Suprapubic skin (tissue), 4 donors: ENCODE results near the gene HIGD1A.

ENCODE experiments used
- CTCF ChIP-seq, 2 donors: fragments of 200-600 bp in 1 of 2; fragments of 450-650 bp in 1 of 2; sonication (generic) in 1 of 2; IDR thresholded peaks; one replicate each; pipeline ENCODE4 v1.5.1; 2016 to 2019; ENCODE audit warnings: antibody characterized with exemption in 2 of 2, mild to moderate bottlenecking in 1 of 2, moderate library complexity in 1 of 2
- POLR2A ChIP-seq, 2 donors: fragments of 450-650 bp; IDR thresholded peaks; one replicate each; pipeline ENCODE4 v1.6.1; 2017; ENCODE audit warnings: antibody characterized with exemption in 2 of 2, mild to moderate bottlenecking in 2 of 2, moderate library complexity in 2 of 2
- POLR2AphosphoS5 ChIP-seq, 3 donors: sonication (generic); formaldehyde crosslinking; IDR thresholded peaks; one replicate each; pipeline ENCODE4 v1.6.1; 2017; ENCODE audit warnings: antibody characterized with exemption in 3 of 3

DNA sequence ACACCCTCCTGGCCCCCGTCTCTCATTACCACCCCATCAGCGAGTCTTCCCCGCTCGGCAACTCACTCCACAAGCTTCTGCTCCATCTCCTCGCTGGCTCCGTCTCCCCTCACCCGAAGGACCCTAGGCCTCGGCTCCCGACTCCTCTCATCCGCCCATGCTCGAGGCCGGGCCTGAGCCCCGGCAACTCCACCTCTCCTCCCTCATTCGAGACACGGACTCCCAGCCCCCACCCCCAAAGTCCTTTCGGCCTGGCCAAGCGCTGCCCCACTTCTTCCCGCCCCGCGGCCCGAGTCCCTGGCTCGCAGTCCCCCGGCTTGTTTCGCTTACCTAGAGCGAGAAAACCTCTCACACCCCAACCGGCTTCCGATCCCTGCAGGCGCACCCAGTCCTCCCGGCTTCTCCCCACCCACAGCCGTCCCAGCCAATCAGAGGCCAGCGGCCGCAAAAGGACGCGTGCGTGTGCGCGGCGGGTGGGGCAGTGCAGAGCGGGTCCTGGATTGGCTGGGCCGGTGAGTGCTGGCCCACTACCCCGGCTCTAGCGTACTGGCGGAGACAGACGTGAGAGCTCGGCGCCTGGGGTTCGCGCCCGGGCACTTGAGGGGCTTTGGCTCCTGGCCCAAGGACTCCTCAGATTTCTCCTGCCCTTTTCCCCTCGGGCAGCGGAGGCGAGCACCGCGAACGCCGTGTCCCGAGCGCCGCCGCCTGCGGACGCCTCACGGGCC is at the start of gene HIGD1A:
- TF ChIP-seq CTCF (IDR thresholded peaks at IDR 0.05) = no peak
- peak in 1 of 3 donors; percentile 45 for TF ChIP-seq POLR2AphosphoS5 (IDR thresholded peaks at IDR 0.05)
- TF ChIP-seq POLR2A (IDR thresholded peaks at IDR 0.05) = peak in 1 of 2 donors; percentile 81
